ENCODE data around the gene RWDD1.

The RWDD1 gene

DNA sequence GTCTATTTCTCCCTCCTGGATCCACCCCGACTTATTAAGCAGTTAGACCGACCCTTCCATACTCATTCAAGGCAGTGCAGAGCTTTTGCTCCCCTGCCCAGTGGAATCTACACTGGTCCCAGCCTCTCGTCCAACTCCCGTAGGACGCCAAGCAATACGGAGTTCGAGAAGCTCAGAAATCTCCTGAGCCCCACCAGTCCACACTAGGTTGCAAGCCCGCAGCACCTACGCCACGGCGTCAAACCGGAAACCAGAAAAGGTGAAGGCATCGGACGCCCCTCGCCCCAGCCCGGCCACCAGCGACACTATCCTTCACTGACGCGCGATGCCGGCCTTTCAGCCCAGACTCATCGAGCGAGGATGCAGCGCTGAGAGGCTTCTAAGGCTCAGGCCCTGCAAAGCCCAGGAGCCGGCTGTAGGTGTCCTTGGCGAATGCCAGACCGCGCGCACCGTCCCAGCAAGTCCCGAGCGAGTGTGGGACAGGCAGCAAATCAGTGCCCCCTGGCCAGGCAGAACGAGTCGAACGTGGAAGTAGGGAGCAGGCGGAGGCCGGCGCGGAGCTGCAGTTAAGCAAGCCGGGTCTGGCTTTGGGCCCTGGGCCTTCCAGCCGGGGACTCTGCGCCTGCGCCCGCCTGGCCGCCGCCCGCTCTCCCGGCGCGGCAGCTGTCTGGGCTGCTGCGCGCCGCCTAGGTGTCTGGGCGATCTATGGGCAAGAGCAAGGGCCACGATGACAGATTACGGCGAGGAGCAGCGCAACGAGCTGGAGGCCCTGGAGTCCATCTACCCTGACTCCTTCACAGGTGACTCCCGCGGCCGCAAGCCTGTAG, at the start of gene RWDD1:
Gene RWDD1 (plus strand): TSS at position 649 of the 827 bp plus-strand sequence. CDS start 79 bp downstream, at position 728.
- DNase-seq: peak; percentile 99

DNA sequence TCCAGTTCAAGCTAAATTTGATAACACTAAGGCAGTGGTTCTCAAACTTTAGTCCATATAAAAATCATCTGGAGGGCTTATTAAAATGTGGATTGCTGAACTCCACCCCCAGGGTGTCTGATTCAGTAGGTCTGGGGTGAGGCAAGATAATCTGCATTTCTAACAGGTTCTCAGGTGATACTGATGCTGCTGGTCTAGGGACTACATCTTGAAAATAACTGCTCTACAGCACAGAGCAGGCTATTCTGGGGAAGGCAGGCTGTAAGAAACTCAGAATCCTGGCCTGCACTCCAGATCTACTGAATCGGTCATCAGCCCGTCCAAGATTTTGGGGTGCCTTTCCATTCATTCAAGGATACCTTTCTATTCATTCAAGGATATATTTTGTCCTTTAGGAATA, 48.4 kb upstream of the RWDD1 start:
- DNase-seq: no peak

DNA sequence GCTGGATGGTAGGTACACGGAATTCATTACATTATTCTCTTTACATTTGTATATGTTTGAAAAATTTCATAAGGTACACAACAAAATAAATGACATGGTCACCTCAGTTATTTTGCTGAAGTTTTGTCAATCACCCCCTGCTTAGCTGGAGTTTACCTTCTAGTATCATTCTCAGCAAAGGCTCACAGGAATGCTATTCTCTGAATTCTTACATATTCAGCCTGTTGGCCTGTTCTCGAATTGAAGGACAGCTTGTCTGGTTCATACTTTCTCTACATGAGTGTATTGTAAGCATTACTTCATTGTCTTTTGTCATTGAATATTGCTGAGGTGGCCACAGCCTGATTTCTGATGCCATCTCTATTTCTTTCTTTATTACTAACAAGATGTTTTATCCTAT, 47.1 kb upstream of the RWDD1 start:
- no peak for DNase-seq

DNA sequence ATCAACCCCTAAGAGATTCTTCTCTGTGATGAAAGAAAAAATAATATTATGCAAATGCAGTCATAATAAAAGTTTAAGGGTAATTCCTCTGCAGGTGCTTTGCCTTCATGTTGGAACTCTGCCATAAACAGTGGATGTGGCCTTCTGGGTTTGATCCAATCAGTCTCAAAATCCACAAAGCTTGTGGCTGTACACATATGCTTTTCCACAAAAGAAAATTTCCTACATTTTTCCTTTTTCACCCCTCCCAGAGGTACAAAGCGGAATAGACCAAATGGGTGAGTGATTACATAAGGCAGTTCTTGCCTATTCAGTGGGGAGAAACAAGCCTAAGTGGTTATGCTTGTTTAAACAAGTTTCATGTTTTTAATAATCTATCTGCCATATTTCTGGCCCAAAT, 43.2 kb upstream of the RWDD1 start:
- DNase-seq: no peak

DNA sequence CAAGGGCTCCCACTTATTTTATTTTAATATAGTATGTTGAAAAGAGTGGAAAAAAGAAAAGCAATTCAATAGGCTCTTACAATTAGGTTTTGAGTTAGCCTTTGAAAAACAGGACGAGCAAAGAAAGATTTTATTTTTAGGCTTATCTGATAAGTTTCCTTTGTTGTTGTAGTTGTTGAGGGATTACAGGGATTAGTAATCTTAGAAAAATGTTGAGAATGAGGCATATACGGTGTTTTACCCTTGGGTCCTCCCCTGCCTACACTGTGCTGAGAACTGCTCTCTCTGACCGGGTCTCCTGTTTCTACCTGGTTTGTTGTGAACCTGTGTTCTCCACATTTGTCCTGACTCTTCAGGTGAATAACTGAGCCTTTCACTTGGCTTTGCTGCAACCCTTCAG, 42.5 kb upstream of the RWDD1 start:
- no peak for DNase-seq

DNA sequence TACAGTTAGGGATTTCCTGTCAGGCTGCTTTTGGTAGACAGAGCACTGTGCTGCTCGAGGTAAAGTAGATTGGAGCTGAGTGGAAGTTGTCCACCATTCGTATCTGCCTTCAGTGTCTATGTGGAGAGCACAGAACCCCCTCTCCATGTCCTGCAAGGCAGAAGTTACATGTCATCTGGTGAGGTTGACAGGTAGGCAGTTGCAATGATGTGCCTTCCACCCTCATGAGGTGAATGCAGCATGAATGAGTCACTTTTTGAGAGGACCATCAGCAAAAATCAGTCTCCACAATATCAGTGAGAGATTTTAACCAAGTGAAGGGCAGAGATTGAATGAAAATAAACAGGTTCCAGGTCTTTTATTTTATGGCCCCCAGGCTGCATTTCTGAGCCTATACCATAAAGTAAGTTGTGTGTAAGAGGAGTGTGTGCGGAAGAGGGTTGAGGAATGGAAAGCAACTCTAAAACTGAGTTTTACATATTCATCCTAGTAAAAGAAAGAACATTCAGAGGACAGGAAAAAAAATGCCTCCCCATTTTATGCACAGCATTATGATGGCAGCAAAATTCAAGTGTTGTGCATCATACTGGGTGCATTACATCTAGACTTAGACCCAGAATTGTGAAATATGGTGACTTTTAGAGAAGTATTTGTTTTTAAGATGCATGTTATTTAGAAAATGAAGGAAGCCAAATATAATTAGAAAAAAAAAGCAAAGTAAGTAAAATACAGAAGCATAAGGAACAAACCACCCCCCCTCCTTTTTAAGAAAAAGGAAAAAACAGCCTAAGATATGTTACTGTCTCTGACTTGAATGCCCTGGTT, 41.6 kb upstream of the RWDD1 start:
- DNase-seq: no peak

DNA sequence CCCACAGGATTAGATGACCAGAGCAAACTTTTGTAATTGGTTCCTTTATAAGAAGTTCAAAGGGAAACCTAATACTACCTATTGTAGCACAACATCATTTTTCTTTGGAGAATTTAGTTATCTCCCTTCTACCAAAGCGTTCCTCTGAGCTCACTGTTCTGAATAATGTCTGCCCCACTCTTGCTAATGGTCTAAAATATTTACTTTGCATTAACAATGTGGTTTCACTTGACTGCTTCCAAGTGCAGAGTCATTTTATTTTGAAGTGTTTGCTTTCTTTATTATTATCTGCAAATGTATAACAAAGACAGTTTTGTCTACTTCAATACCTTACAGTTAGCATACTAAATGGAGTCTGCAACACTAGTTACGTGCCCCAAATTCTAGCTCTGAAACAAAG, 40.9 kb upstream of the RWDD1 start:
- DNase-seq: no peak

GRCh38 chr6:116531675-116532570, 39.4 kb upstream of the RWDD1 start:
- peak; percentile 65 for DNase-seq

DNA sequence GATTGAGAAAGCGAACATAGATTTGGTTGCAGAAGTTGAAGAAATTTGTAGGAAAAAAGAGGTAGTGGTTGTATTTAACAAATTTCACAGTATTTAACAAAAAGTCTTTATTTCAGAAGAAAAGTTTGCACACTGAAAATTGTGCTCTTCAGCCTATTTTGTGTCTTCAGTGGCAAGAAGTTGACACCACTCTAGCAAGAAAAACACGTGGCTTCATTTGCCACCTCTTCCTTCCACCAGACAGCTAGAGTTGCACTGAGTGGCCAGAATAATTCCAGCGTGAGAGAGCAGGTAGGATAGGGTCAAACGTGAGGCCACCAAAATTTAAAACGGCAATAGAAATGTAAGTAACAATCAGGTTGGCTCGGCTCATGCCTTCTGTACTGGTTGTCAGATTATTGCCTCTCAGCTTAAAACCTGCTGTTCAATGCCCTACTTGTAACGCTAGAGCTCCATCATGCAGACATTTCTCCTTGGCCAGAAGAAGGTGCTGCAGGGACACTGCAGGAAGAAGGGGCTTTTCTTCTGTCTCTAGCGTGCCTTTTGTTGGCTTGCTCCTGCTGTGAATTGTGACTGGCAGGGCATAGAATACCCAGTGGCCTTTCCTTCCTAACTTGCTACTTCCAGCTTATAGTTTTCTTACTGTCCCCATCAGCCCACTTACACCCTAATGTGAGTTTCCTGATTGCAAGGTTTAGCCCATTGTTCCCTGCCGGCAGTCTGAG, 37.9 kb upstream of the RWDD1 start:
- no peak for DNase-seq

GRCh38 chr6:116535109-116535508, 36.2 kb upstream of the RWDD1 start:
- no peak for DNase-seq

GRCh38 chr6:116536216-116536621, 35.1 kb upstream of the RWDD1 start:
- DNase-seq: peak; percentile 63

DNA sequence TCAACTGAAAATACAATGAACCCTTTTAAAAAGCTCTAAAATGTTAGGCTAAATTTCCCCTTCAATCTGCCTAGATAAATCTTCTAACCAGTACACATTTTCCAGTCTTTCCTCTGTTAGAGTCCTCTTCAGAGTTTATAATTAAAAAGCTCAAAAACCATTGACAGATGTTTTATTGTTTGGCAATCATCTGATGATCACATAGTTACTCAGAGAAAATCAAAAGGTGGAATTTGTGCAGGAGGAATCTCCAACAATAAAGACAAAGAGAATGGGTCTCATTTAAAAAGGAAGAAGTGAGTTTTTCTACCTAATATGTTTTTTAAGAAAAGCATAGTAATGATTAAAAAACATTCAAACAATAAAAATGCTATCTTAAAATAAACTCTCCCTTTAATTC, 28.9 kb upstream of the RWDD1 start:
- no peak for DNase-seq

DNA sequence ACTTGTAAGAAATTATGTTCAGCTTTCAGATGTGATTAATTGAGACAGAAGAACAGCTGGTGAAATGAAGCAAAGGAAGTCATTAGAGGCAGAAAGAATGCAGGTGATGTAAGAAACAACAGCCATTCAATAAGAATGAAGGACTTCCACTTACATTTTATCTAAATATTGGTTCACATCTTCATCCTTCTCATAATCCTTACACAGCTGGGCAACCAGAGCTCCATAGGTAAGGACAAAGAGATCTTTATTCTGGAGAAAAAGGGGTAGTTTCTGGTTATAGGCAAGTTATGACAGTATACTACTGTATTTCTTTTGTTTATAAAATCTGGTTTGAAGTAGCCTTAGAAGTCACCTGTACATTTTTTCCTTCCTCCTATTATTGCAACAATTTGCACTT, 28.2 kb upstream of the RWDD1 start:
- DNase-seq: no peak

DNA sequence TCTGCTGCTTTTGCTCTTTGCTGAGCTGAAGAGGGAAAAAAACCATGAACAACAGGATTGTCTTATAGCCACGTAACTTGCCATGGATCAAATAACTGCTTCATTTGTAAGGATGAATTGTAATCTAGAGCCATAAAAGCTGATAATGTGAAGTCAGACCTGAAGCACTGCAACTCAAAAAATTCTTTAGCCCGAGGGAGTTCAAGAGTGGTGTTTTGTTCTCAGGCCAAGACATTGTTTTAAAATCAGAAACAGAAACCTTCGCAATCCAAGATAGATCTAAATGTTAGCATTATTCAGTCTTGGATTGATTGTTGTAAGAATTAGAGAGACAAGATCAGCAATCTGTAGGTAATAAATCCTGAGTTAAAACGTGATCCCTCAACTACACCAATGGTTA, 25.7 kb upstream of the RWDD1 start, which contains the start of gene TRAPPC3L:
Gene TRAPPC3L (minus strand): TSS at position 34 of the 400 bp plus-strand sequence. CDS start 170 bp downstream, outside the sequence.
- DNase-seq: no peak

DNA sequence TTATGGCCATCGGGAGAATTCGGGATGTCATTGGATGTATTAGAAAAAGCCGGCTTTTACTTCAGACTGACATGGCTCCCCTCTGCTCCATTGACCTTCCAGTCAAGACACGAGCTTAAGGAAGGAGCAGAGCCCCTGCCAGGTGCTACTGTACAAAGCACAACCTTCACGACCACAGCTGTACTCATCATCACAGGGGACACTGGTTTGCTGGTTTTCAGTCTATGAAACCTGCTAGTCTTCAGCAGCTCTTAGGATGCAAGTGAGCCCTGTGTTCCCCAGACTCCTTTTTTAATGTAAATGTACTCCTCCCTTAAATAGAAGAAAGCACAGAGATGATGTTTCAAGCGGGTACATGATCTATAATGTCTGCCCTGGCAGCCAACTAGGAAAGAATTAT, 23.9 kb upstream of the RWDD1 start:
- no peak for DNase-seq

GRCh38 chr6:116550796-116551195, 20.5 kb upstream of the RWDD1 start:
- no peak for DNase-seq

DNA sequence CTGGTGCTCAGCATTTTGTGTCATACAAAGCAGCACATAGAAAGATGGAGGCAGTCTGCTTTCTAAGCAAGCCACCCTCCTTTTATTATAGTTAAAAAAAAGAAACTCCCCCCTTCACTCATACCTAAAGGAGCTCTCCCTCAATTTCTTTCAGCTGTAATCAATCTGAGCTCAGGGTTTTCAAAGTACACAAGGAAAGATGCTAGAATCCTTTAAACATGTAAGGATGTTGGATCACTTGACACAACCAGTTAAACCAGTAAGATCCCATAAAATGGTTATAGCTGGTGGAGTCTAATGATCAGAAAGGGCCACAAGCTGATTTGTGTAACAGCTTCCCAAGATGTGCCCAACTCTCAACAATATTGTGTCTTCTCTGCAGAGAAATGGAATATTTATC, 17.9 kb upstream of the RWDD1 start, which contains the start of gene CALHM4:
Gene CALHM4 (plus strand): TSS at position 301 of the 400 bp plus-strand sequence. CDS start 43 bp downstream, at position 344.
- DNase-seq: no peak

DNA sequence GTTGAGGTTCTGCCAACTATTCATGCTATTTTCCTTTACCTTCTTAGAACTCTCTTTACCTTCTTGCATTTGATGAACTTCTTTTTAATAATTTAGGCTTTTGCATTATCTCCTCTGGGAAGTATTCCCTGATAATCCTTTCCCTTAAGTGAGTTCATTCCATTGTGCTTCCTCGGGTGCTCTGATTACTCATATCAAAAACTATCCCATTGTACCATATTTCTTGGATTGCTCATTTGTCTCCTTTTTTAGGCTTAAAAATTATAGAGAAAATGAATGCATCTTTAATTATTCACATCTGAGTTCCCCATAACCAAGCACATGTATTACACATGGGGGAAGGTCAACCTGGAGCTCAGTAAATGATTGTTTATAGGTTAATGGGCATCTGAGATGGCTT, 15.2 kb upstream of the RWDD1 start:
- DNase-seq: no peak

DNA sequence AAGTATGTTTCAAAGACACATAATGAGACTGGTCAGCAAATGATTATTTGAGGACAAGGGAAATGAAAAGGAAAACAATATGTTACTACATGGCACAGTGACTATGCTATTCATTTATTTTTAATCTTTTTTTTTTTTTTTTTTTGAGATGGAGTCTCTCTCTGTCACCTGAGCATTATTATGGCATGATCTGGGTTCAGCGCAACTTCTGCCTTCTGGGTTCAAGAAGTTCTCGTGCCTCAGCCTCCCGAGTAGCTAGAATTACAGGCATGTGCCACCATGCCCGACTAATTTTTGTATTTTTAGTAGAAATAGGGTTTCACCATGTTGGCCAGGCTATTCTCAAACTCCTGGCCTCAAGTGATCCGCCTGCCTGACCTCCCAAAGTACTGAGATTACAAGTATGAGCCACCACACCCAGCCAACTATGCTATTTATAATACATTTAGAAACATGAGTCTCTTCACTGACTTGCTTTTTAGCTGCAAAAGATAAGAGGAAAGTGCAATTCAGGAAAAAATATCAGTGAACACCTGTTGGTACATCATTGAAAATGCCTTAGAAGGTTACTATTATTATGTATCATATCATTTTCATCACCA, 14.4 kb upstream of the RWDD1 start:
- DNase-seq: no peak

- no peak for DNase-seq
Observed at GRCh38 chr6:116557893-116558292, 13.4 kb upstream of the RWDD1 start.

- no peak for DNase-seq
Observed at GRCh38 chr6:116560130-116560529, 11.2 kb upstream of the RWDD1 start.
